Measurements from ENCODE around the gene DNM1.

Gene DNM1

GRCh38 chr9:128164307-128164885, 38.8 kb upstream of the DNM1 start:
- TF ChIP-seq CTCF (conservative IDR thresholded peaks at IDR 0.05; ENCODE audit: low read depth) = no peak
- peak overlapping the region; percentile 69 for H3K27ac ChIP-seq
- ChIA-PET POLR2A (ENCODE audit: low non-redundant PET) (interaction anchor here (0.5 kb wide), 1 partner anchor 142 kb away, joined by 5 read pairs; no protein-coding TSS in a partner anchor), CTCF (interaction anchor here (0.7 kb wide), 1 partner anchor 23 kb away, joined by 3 read pairs; no protein-coding TSS in a partner anchor)
- no peak for DNase-seq (ENCODE audit: low spot score)

- H3K27ac ChIP-seq = peak overlapping the region; percentile 69
- ChIA-PET POLR2A (ENCODE audit: low non-redundant PET) (interaction anchor here (1.2 kb wide), 1 partner anchor 13 kb away, joined by 5 read pairs; no protein-coding TSS in a partner anchor), CTCF (interaction anchor here (0.6 to 1.0 kb wide), 2 partner anchors 52 to 1480 kb away, joined by 3 read pairs; no protein-coding TSS in a partner anchor)
- no peak for DNase-seq (ENCODE audit: low spot score)
- no peak for TF ChIP-seq CTCF (conservative IDR thresholded peaks at IDR 0.05; ENCODE audit: low read depth)
Observed at GRCh38 chr9:128166169-128166568, 37.0 kb upstream of the DNM1 start.

GRCh38 chr9:128167209-128167608, 36.0 kb upstream of the DNM1 start:
- DNase-seq (ENCODE audit: low spot score) = no peak
- ChIA-PET POLR2A (ENCODE audit: low non-redundant PET) (no interaction called here), CTCF (no interaction called here)
- no peak for TF ChIP-seq CTCF (conservative IDR thresholded peaks at IDR 0.05; ENCODE audit: low read depth)
- H3K27ac ChIP-seq = no peak overlapping the region

- ChIA-PET CTCF (no interaction called here), POLR2A (ENCODE audit: low non-redundant PET) (interaction anchor here (0.6 kb wide), 1 partner anchor 216 kb away, joined by 3 read pairs; no protein-coding TSS in a partner anchor)
- TF ChIP-seq CTCF (conservative IDR thresholded peaks at IDR 0.05; ENCODE audit: low read depth) = no peak
- 0 out of 2 replicates have a peak overlapping the region, but pooled peaks have one; percentile 3 for H3K27ac ChIP-seq
- no peak for DNase-seq (ENCODE audit: low spot score)
Observed at GRCh38 chr9:128168731-128169308, 34.4 kb upstream of the DNM1 start.

- H3K27ac ChIP-seq = no peak overlapping the region
- TF ChIP-seq CTCF (conservative IDR thresholded peaks at IDR 0.05; ENCODE audit: low read depth) = no peak
- DNase-seq (ENCODE audit: low spot score) = no peak
- POLR2A ChIA-PET (ENCODE audit: low non-redundant PET) = no interaction called here
- CTCF ChIA-PET = no interaction called here
Observed at GRCh38 chr9:128169492-128169891, 33.7 kb upstream of the DNM1 start.

GRCh38 chr9:128169925-128170324, 33.3 kb upstream of the DNM1 start:
- H3K27ac ChIP-seq = no peak overlapping the region
- CTCF ChIA-PET = no interaction called here
- TF ChIP-seq CTCF (conservative IDR thresholded peaks at IDR 0.05; ENCODE audit: low read depth) = no peak
- POLR2A ChIA-PET (ENCODE audit: low non-redundant PET) = no interaction called here
- DNase-seq (ENCODE audit: low spot score) = no peak

Measured in RWPE1 (cell line).